H1 (cell line): Measurements from ENCODE around the gene DOK7. TPM values are rescaled to one million over a fixed set of nuclear protein-coding genes. Genes with fewer than 3 reads are reported as not detected.

Experiments used
- EGR1 ChIP-seq: IDR thresholded peaks from 2 replicates; pipeline ENCODE4 v1.6.1; 2011; ENCODE audit warnings: low read depth, low read length, borderline replicate concordance
- JUN ChIP-seq: IDR thresholded peaks from 2 replicates; pipeline ENCODE4 v1.6.1; 2011; ENCODE audit warnings: low read depth, mild to moderate bottlenecking, improper control_type of control experiment, low read length
- JUND ChIP-seq: IDR thresholded peaks from 2 replicates; pipeline ENCODE4 v1.6.1; 2011; ENCODE audit warnings: mild to moderate bottlenecking, improper control_type of control experiment, low read length
- RAD21 ChIP-seq, 2 experiments: IDR thresholded peaks in 1 of 2; conservative IDR thresholded peaks in 1 of 2; 2 replicates each; pipeline ENCODE4 v1.6.1; 2011; ENCODE audit warnings: low read depth in 2 of 2, low read length in 2 of 2, improper control_type of control experiment in 1 of 2, inconsistent platforms in 1 of 2, mild to moderate bottlenecking in 1 of 2, moderate library complexity in 1 of 2
- SP2 ChIP-seq: IDR thresholded peaks from 2 replicates; pipeline ENCODE4 v1.6.1; 2012; ENCODE audit warnings: mild to moderate bottlenecking, low read length, inconsistent platforms
- SP4 ChIP-seq: IDR thresholded peaks from 2 replicates; pipeline ENCODE4 v1.6.1; 2012; ENCODE audit warnings: low read length, inconsistent platforms
- polyA plus RNA-seq, 7 experiments: library from polyadenylated mRNA; depleted of rRNA in 3 of 7; stranded (reverse) in 5 of 7; unstranded in 2 of 7; fragments of >200 nt in 5 of 7; fragments of 200-250 nt in 2 of 7; gene quantifications; 1 replicate in 5 of 7; 2 replicates in 1 of 7; 4 replicates in 1 of 7; pipeline versions ENCODE4 v1.2.1 to v1.2.3, GENCODE V29; 2011 to 2013; ENCODE audit warnings: missing spikeins in 2 of 7, mixed read lengths in 2 of 7
- total RNA-seq: library from RNA; stranded (reverse); fragmentation: NEBNext Ultra II Directional; extraction: Animal tissue kit (Norgen Biotek cat#: 25700); gene quantifications from 2 replicates; pipeline ENCODE4 v1.2.1, GENCODE V29; 2021

DOK7 gene
- total and polyA plus RNA-seq, 2 of the 8 experiments (the other 6 are each of a cell fraction or from before 2014, with no cell fraction given): 0.32 TPM; not detected in 1

DNA sequence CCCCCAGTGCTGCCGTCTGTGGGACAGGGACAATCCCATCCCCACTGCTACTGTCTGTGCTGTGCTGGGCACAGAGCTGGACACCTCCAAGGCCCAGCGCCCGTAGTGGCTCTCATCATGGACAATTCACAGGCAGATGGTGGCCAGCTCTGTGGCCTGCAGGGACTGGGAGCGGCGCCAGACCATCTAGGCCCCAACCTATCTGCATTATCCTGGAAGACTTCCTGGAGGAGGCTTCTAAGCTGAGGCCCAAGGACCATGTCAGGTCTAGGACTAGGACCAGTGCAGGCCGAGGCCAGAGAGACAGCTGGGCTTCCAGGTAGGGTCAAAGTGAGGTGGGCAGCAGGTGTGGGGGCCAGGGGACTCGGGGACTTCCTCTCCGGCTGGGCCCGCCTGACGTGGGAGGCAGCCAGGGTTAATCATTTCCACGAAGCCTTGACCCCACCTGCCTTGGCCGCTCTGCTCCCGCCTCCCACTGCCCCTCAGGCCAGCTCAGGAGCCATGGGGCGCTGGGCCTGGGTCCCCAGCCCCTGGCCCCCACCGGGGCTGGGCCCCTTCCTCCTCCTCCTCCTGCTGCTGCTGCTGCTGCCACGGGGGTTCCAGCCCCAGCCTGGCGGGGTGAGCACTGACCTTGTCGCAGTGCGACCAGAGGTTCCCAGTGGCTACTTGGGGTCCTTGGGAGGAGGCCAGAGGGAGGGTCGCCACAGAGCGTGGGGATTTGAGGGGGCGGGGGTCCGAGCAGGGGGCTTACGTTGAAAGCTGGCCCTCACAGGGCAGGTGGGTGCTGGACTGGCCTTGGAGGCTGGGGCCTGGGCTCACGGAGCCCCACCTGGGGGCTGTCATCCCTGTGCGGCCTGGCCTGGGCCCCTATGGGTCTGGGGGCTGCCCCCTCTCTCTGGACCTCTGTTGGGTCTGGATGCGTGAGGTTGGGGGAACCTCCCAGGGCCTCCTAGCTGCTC lies 21.3 kb upstream of the DOK7 start, which contains the start of gene HGFAC (continued):
- TF ChIP-seq RAD21 (IDR thresholded peaks at IDR 0.05 in 1 of 2, conservative IDR thresholded peaks at IDR 0.05 in 1 of 2; ENCODE audit: low read depth in 2 of 2, low read length in 2 of 2): no peak
- no peak for TF ChIP-seq EGR1
- TF ChIP-seq SP4: no peak
- TF ChIP-seq JUND: no peak
- no peak for TF ChIP-seq JUN
- TF ChIP-seq SP2: no peak
